GM18511 (cell line): ENCODE data around the gene CLEC2D.
"Not testable (repeated sequence)": the region's sequence is repeated elsewhere in the genome, so short reads cannot be mapped to it uniquely, and the experiment has no call there.

Experiments used
- ATAC-seq: cut with Tn5 transposase; IDR thresholded peaks from one replicate; pipeline ENCODE4 v1.9.1; 2021; ENCODE audit warnings: mild to moderate bottlenecking, moderate library complexity; ENCODE audit not compliant: unreplicated experiment

Gene CLEC2D

DNA sequence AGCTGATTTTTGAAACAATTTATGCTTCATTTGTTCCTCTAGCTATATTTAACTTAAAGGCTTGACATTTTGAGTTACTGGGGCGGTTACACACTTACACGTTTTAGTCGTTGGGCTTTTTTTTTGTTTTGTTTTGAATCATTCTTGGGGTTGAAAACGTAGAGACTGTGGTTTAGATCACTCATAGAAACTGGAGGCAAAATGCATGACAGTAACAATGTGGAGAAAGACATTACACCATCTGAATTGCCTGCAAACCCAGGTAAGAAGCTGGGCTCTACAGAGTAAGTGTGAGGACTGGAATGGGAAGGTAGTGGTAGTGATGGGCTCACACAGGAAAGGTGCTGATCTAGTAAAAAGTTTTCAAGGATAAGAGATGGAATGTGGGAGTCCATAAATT lies at the start of gene CLEC2D:
TSS of gene CLEC2D (plus strand) at position 180 of the 400 bp plus-strand sequence. CDS start at position 202, 22 bp downstream.
- peak; percentile 41 for ATAC-seq

GRCh38 chr12:9625019-9625418 lies 44.5 kb upstream of the CLEC2D start:
- ATAC-seq: no peak

DNA sequence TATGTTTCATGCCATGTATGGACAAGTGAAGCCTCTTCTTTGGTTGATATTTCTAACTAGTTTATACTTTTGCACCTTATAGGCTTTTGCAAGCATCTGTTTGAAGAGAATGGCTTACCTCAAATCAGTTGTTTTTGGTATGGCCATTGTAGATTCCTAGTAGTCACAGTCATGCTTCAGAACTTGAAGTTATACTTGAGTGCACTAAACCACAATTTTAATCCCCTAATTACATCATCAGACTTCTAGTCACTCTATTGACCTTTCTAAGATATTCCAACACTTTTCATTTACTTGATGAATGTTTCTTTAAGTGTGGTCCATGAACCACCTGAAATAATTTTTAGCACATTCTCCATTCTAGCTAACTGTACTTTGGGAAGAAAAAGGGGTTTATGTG lies 43.2 kb upstream of the CLEC2D start:
- no peak for ATAC-seq

DNA sequence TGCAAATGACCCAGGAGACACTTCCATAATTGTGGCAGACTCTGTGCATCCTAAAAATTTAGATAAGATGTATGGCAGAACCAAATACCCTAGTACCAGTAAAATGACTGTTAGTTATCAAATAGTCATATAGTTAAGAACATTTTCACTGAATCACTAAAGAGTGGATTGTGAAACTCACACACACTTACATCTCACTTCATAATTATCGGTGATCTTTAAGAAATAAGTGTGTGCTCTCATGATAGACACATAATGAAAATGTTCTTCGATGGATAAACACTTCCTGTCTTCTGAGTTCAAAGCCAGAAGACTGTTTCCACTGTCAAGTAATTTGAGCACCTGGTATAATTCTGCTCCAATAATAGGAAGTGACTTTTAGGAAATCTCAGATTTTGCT lies 42.7 kb upstream of the CLEC2D start:
- no peak for ATAC-seq

DNA sequence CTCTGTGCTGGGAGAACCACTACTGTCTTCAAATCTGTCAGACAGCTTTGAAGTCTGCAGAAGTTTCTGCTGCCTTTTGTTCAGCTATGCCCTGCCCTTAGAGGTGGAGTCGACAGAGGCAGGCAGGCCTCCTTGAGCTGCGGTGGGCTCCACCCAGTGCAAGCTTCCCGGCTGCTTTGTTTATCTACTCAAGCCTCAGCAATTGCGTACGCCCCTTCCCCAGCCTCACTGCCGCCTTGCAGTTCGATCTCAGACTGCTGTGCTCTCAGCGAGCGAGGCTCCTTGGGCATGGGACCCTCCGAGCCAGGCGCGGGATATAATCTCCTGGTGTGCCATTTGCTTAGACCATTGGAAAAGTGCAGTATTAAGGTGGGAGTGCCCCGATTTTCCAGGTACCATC lies 36.7 kb upstream of the CLEC2D start:
- no peak for ATAC-seq

DNA sequence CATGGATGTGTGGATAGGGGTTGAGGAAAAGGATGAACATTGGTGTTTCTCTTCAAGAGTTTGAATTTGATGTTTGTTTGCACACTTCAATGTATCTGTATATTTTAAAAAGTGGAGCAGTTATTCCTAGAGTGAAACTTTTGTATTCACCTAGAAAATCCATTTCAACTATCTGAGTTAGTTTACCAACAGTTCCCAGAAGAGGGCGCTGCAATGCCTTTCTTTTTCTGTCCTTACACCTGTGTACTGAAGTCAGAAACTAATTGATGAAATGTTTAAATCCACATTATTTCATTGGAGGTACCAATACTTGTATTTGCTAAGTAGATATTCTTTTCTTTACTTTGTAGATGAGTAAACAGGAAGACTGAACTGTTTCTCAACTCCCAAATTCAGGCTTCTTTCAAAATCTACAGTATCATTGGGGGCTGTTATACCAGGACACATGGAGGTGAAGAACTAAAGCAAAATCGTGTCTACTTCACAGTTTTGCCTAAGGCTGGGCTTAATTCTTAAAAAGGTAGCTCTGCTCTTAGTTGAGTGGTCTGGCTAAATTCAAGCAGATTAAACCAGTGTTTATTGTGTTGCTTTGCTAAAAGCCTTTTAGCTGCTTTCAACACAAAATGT lies 35.2 kb upstream of the CLEC2D start:
- ATAC-seq: no peak

DNA sequence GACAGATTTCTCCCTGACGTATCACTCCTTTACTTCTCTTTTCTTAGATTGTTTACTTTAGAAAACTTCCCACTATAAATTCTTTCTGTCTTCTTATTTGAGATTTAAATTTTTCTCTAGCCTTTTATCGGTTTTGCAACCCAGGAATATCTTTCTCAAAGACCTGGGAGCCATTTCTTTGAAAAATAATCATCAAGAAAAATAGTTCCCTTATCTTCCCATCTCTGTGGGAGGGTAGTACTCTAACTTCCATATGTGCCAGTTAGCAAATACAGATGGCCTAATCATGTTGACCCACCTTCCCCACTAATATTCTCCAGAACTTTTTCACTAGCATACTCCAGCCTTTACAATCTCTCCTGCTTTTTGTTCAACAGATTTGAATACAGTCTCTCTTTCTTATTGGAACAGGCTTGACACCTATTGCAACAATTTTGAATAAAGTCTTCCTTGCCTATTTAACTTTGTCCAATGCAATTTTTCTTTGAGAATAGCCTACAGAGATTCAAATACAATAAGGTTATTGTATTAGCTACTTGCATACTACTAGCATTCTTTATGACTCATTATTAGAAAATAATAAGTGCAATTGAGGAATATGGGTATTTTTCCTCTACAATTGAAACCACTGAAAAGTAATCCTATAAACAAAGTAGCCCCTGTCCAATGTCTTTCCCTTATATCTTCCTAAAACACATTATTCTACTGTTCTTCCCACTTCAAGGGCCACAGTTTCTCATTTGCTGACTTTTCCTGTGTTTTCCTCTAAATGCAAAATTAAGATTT lies 34.4 kb upstream of the CLEC2D start:
- no peak for ATAC-seq

DNA sequence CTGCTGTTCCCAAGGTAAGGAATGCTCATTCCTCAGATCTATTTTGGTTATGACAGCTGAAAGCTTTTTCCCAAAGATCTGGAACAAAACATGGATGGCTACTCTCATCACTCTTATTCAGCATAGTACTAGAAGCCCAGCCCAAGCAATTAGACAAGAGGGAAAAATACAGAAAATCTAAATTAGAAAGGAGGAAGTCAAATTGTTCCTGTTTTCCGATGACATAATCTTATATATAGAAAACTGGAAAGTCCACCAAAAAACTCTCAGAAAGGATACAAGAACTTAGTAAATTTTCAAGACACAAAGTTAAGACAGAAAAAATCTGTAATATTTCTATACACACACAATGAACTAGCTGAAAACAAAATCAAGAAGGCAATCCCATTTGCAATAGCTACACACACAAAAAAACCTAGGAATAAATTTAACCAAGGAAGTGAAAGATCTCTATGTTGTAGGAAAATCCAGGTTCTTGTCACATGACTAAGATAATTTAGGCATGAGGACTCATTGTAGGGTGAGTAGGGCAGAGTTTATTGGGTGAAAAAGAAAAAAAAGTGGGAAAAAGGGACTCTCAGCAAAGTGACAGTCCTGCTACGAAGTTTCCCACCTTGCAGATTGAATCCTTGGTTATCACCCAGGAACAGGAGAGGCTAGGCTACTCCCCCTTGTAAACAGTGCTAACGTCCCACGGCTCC lies 33.2 kb upstream of the CLEC2D start:
- no peak for ATAC-seq

GRCh38 chr12:9636851-9637206 lies 32.7 kb upstream of the CLEC2D start:
- ATAC-seq: no peak

DNA sequence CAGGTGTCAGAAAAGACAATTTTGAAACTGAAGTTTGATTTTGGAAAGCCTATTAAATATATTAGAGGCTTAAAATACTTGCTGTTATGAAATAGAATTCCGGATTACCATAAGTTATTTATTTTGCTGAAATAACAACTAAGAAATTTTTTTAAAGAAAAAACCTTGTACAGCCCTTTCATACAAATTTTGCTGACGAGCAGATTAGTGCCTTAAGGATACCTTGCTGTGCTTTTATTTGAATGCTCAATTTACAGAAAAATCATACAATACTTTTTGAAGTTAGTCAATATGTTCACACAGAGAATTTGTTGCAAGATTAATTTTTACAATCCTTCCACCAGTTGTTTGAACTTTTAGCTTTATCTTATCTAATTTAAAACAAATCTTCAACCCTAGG lies 29.5 kb upstream of the CLEC2D start:
- ATAC-seq: no peak

- ATAC-seq: no peak
Measured at GRCh38 chr12:9642606-9643265, 26.8 kb upstream of the CLEC2D start.

DNA sequence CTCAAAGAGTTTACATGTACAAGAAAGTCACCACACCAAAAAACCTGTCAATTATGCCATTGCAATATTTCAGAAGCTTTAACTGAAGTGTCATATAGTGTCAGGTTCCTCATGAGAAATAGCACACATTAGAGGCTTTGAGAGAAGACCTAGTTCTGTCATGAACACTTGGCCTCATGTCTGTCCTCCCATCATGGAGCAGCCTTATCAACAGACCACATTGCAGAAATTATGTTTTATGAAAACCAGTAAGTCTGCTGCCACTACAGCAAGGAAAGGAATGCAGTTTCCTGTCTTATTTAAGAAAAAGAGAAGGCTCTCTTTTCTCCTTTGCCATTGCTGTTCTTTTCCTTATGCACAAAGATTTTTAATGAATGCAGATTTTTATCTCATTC lies 26.2 kb upstream of the CLEC2D start:
- ATAC-seq: no peak

DNA sequence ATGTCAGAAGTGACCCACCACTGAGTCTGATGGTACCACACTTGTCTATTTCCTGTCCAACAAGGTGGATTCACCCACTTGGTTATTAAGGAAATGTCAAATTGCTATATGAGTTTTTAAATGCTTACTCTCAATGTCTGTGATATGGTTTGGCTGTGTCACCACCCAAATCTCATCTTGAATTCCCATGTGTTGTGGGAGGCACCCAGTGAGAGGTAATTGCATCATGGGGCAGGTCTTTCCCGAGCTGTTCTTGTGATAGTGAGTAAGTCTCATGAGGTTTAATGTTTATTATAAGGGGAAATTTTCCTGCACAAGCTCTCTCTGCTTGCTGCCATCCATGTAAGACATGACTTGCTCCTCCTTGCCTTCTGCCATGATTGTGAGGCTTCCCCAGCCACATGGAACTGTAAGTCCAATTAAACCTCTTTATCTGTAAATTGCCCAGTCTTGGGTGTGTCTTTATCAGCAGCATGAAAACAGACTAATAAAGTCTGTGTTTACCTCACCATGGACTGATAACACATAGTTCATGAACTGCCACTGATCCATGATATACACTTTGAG lies 24.4 kb upstream of the CLEC2D start:
- ATAC-seq: not testable (repeated sequence)

DNA sequence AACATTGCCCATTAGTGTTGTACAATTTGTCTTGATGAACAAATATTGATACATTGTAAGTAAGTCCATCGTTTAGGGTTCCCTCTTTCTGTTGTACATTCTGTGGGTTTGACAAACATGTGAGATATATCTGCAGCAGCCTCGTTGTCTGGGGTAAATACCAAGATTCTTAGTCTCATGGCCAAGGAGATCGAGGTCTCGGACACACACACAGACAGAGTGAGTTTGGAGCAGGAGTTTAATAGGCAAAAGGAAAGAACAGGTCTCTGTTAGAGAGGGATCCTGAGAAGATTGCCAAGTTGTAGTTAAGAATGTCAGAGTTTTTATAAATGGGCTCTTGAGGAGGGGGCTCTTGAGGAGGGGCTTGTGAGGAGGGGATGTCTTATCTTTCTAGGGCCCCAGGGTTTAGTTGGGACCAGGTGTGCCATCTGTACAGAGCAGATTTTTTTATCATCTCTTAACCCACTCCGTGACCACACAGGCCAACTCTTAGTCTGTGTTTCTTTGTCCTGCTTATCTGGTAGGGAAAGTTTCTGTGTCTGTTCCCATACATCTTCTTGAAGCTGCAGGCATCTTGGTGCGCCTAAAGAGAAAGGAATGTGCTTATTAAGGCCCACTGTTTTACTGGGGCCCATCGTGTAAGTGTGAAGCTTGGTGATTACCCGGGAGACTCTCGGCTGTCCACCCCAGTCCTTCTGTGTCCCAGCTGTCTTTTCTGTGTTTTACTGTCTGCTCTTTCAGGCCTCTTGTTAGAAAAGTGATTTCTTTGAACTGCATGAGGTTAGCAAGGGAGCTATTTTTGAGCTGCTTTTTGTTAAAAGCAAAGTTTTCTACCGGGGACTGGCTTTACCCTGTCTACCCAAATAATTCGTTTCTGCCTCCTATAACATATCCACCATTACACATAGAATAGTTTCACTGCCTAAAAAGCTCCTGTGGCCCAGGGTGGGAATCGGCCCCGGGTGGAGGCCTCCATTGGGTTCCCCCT lies 22.4 kb upstream of the CLEC2D start:
- ATAC-seq: no peak

DNA sequence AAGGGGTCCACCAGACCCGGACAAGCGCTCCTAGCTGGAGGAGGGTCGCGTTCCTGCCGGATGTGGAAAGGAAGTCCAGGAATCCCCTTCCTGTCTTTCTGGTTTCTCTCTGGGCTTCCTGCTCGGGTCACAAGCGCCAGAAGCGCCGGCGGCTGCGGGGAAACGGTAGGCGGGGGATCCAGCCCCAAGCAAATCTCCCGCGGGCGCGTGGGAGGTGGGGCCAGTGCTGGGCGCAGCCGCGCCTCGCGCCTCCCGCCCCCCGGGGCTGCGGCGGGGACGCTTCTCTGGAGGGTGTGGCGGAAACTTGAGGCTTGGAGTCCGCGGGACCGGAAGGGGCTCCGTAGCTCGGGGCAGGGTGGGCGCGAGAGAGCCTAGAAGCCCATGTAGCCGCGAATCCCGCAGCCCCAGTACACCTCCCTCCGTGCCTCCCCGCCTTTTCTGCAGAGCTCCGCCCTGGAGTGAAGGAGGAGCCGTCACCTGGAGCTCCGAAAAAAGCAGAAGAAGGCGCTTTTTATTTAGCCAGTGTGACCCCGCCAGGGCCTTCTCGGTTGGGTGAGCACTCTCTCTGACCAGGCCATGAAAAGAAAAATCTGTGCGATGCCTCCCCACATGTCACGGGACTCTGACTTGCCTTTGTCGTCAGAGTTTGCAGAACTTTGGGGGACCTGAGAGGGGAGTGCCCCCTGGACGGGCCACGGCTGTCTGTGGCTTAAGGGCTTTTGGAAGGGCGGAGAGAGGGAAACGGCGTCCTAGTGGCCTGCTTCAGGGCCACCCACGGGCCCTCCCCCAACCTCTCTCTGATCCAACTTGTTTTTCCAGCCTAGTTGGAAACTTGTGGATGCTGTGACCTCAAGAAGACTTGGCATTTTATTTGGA lies 21.4 kb upstream of the CLEC2D start:
- ATAC-seq: peak; percentile 74

GRCh38 chr12:9648701-9649531 lies 20.6 kb upstream of the CLEC2D start:
- ATAC-seq: no peak

GRCh38 chr12:9649532-9649940 lies 20.0 kb upstream of the CLEC2D start:
- no peak for ATAC-seq

GRCh38 chr12:9650151-9650576 lies 19.3 kb upstream of the CLEC2D start:
- no peak for ATAC-seq
